Mesodermal cell (in vitro differentiated cells): Measurements from ENCODE around the gene SPATA3.
"Not testable (repeated sequence)": the region's sequence is repeated elsewhere in the genome, so short reads cannot be mapped to it uniquely, and the experiment has no call there.

Experiments
- H3K27ac ChIP-seq: 2 replicates; pipeline ENCODE4 v1.7.0; 2013; ENCODE audit warnings: mild to moderate bottlenecking, low read depth, low read length, moderate library complexity; ENCODE audit not compliant: severe bottlenecking
- H3K36me3 ChIP-seq: 2 replicates; pipeline ENCODE4 v1.7.1; 2013; ENCODE audit warnings: mild to moderate bottlenecking, low read length, moderate library complexity; ENCODE audit not compliant: control insufficient read depth, insufficient read depth
- H3K4me1 ChIP-seq: one replicate; pipeline ENCODE4 v1.7.1; 2013; ENCODE audit warnings: mild to moderate bottlenecking, low read length; ENCODE audit not compliant: insufficient read depth, control insufficient read depth, poor library complexity, severe bottlenecking
- H3K4me3 ChIP-seq: 2 replicates; pipeline ENCODE4 v1.7.0; 2013; ENCODE audit warnings: low read length, control low read depth, mild to moderate bottlenecking; ENCODE audit not compliant: insufficient read depth, poor library complexity, severe bottlenecking; ENCODE audit errors: extremely low read depth
- H3K9me3 ChIP-seq: 2 replicates; pipeline ENCODE4 v1.7.1; 2013; ENCODE audit warnings: mild to moderate bottlenecking, low read length, moderate library complexity; ENCODE audit not compliant: control insufficient read depth
- WGBS, 2 experiments: methylation state at CpG; one replicate each; pipeline ENCODE4 v1.1.5; 2013; ENCODE audit warnings: missing lambda C conversion rate in 2 of 2; ENCODE audit not compliant: insufficient coverage in 2 of 2; 5-methylcytosine and 5-hydroxymethylcytosine counted together

SPATA3 gene

GRCh38 chr2:231010201-231010730 is 14.3 kb downstream of the SPATA3 start:
- WGBS, 2 experiments, result 67 to 71% methylated on average over 2 of the region's 2 CpGs
- H3K4me1 ChIP-seq, result no peaks in the 10 kb centered on the region

DNA sequence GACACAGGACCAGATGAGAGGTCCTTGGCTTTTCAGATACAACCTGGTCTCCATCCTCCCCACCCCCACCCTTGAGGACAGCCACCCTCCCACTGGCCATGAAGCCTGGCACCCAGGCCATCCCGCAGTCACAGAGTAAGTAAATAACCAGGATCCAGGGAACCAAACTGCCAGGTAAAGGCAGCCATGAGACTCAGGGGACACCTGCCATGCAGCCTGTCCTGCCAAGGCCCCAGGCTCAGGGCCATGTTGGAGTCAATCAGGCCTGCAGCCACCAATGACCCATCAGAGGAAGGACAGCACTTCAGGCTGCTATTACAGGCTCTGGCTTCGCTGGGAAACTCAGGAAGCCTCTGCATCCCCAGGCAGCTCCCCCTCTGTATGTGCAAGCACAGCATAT is 15.6 kb downstream of the SPATA3 start:
- H3K4me1 ChIP-seq, result no peaks in the 10 kb centered on the region
- no peaks in the 10 kb centered on the region for H3K9me3 ChIP-seq
- no peak overlapping the region for H3K27ac ChIP-seq
- 71 to 89% methylated on average over 2 of the region's 2 CpGs for WGBS, 2 experiments
- H3K4me3 ChIP-seq, result no peak overlapping the region
- no peaks in the 10 kb centered on the region for H3K36me3 ChIP-seq

More at GRCh38 chr2:231010201-231010730, 14.3 kb downstream of the SPATA3 start:
- Histone ChIP-seq H3K4me3 (no peak overlapping the region), H3K9me3 (no peaks in the 10 kb centered on the region), H3K36me3 (no peaks in the 10 kb centered on the region), H3K27ac (no peak overlapping the region)

GRCh38 chr2:231012463-231012862 is 16.5 kb downstream of the SPATA3 start:
- no peaks in the 10 kb centered on the region for H3K36me3 ChIP-seq
- no peak overlapping the region for H3K27ac ChIP-seq
- no peaks in the 10 kb centered on the region for H3K9me3 ChIP-seq
- 82 to 100% methylated on average over 1 to 2 of the region's 3 CpGs for WGBS, 2 experiments
- H3K4me1 ChIP-seq, result no peaks in the 10 kb centered on the region
- no peak overlapping the region for H3K4me3 ChIP-seq

GRCh38 chr2:231013820-231014219 is 17.9 kb downstream of the SPATA3 start:
- WGBS, 2 experiments, result 80 to 83% methylated on average over 1 of the region's 3 CpGs
- Histone ChIP-seq H3K4me3 (no peak overlapping the region), H3K27ac (no peak overlapping the region), H3K9me3 (no peaks in the 10 kb centered on the region), H3K36me3 (no peaks in the 10 kb centered on the region), H3K4me1 (no peaks in the 10 kb centered on the region)

GRCh38 chr2:231015478-231015877 is 19.6 kb downstream of the SPATA3 start:
- Histone ChIP-seq H3K4me1 (no peaks in the 10 kb centered on the region), H3K4me3 (no peak overlapping the region), H3K36me3 (no peaks in the 10 kb centered on the region), H3K9me3 (no peaks in the 10 kb centered on the region), H3K27ac (no peak overlapping the region)
- WGBS, 2 experiments, result 68 to 75% methylated on average over 7 of the region's 7 CpGs

GRCh38 chr2:231015926-231016325 is 20.0 kb downstream of the SPATA3 start:
- Histone ChIP-seq H3K4me3 (no peak overlapping the region), H3K4me1 (no peaks in the 10 kb centered on the region), H3K9me3 (no peaks in the 10 kb centered on the region), H3K27ac (no peak overlapping the region), H3K36me3 (no peaks in the 10 kb centered on the region)
- WGBS, 2 experiments, result 60 to 80% methylated on average over 2 to 3 of the region's 3 CpGs

DNA sequence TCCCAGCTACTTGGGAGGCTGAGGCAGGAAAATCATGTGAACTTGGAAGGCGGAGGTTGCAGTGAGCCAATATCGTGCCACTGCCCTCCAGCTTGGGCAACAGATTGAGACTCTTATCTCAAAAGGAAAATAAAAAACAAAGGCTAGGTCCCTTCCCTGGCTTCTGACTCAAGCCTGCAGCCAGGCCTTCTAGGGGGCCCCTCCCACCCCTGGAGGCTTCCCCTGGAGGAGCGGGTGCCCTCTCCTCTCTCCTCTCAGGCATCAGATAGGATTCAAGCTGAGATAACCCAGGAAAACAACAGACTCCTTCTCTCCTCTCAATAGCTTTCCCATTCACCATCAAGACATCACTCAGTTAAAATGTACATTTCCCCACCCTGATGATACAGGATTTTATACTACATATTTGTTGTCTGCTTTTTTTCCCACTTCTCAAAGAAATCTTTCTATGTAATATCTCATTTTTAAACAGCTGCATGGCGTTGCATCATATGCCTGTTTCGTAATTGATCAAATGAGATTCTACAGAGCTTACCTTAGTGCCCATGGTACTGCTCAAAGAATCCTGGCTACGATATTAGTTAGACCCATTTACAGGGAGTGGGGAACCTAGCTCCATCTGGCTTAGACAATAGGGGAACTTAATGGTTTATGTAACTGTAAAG is 20.8 kb downstream of the SPATA3 start:
- WGBS, 2 experiments, result 86 to 94% methylated on average over 5 of the region's 6 CpGs
- H3K4me3 ChIP-seq, result no peak overlapping the region
- H3K9me3 ChIP-seq, result no peaks in the 10 kb centered on the region
- H3K36me3 ChIP-seq, result no peaks in the 10 kb centered on the region
- H3K27ac ChIP-seq, result no peak overlapping the region
- H3K4me1 ChIP-seq, result no peaks in the 10 kb centered on the region

- H3K27ac ChIP-seq, result no peak overlapping the region
- H3K36me3 ChIP-seq, result no peaks in the 10 kb centered on the region
- H3K9me3 ChIP-seq, result no peaks in the 10 kb centered on the region
- no peak overlapping the region for H3K4me3 ChIP-seq
- 83 to 100% methylated on average over 3 of the region's 4 CpGs for WGBS, 2 experiments
- H3K4me1 ChIP-seq, result no peaks in the 10 kb centered on the region
Observed at GRCh38 chr2:231017231-231017598, 21.3 kb downstream of the SPATA3 start.

- Histone ChIP-seq H3K4me3 (no peak overlapping the region), H3K27ac (no peak overlapping the region), H3K9me3 (no peaks in the 10 kb centered on the region), H3K4me1 (no peaks in the 10 kb centered on the region), H3K36me3 (no peaks in the 10 kb centered on the region)
- 79 to 87% methylated on average over 3 of the region's 3 CpGs for WGBS, 2 experiments
Observed at GRCh38 chr2:231018184-231018583, 22.3 kb downstream of the SPATA3 start.

DNA sequence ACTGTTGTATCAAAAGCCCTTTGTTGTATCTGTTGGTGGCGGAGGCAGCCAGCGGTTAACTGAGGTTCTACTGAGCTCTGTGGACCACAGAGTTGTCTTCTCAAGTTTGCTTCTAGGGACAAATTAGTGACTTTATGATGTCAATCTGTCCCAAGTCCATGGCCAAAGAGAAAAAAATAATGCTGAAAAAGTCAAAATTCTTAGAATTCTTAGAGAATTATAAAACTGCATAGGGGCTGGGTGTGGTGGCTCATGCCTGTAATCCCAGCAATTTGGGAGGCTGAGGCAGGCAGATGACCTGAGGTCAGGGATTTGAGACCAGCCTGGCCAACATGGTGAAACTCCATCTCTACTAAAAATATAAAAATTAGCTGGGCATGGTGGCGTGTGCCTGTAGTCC is 29.1 kb downstream of the SPATA3 start:
- H3K9me3 ChIP-seq, H3K4me3 ChIP-seq, H3K27ac ChIP-seq, H3K36me3 ChIP-seq, H3K4me1 ChIP-seq: not testable (repeated sequence)
- WGBS, 2 experiments, result 94 to 100% methylated on average over 2 of the region's 3 CpGs

DNA sequence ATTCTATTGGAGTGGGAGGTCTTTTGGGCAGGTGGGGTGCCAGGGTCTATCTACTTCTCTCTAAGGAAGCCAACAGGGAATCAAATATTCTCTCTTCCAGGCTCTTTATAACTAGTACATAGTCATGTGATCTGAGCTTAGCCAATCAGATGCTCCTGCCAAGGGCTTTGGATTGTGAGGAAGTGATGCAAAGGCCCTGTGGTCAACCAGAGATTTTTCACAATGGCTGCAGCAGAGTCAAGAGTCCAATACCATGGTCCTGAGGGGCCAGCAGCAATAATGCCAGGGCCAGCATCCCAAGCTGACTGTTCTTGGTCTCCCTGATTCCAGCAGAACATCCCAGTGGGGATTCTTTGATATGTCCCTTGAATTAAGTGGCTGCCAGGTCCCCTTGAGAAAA is 33.0 kb downstream of the SPATA3 start:
- no peaks in the 10 kb centered on the region for H3K9me3 ChIP-seq
- no peak overlapping the region for H3K27ac ChIP-seq
- no peaks in the 10 kb centered on the region for H3K4me1 ChIP-seq
- H3K36me3 ChIP-seq, result no peaks in the 10 kb centered on the region
- no peak overlapping the region for H3K4me3 ChIP-seq
